Gastroesophageal sphincter (tissue), 4 donors: ENCODE measurements around the gene SMCO3. TPM values are rescaled to one million over a fixed set of nuclear protein-coding genes. Genes with fewer than 3 reads are reported as not detected.

Experiments used
- ATAC-seq: fragments of 150-250 bp; one replicate; pipeline ENCODE4 v1.9.1; 2016; ENCODE audit warnings: mild to moderate bottlenecking, moderate library complexity
- H3K27ac ChIP-seq, 4 donors: fragments of 200-600 bp; sonication (generic) in 3 of 4; 1 replicate in 3 of 4; 2 replicates in 1 of 4; pipeline ENCODE4 v1.5.1; 2016 to 2019
- H3K27me3 ChIP-seq: fragments of 200-600 bp; sonication (generic); one replicate; pipeline ENCODE4 v1.5.1; 2019
- H3K36me3 ChIP-seq, 2 donors: fragments of 200-600 bp; sonication (generic); one replicate each; pipeline ENCODE4 v1.5.1; 2019; ENCODE audit warnings: control low read depth in 1 of 2
- H3K4me1 ChIP-seq, 3 donors: fragments of 200-600 bp; sonication (generic); 1 replicate in 2 of 3; 2 replicates in 1 of 3; pipeline ENCODE4 v1.5.1; 2016 to 2019; ENCODE audit warnings: control low read depth in 2 of 3
- H3K4me3 ChIP-seq, 2 donors: fragments of 200-600 bp; sonication (generic); one replicate each; pipeline ENCODE4 v1.5.1; 2019; ENCODE audit warnings: mild to moderate bottlenecking in 1 of 2, moderate library complexity in 1 of 2
- H3K9me3 ChIP-seq, 3 donors: fragments of 200-600 bp; sonication (generic); one replicate each; pipeline ENCODE4 v1.5.1; 2017 to 2019; ENCODE audit warnings: control low read depth in 2 of 3
- CTCF ChIP-seq, 4 experiments: fragments of 200-600 bp in 2 of 4; fragments of 450-650 bp in 2 of 4; sonication (generic) in 1 of 4; IDR thresholded peaks; one replicate each; pipeline ENCODE4 v1.5.1; 2017 to 2019; ENCODE audit warnings: antibody characterized with exemption in 4 of 4, mild to moderate bottlenecking in 2 of 4, moderate library complexity in 2 of 4
- EP300 ChIP-seq: sonication (generic); formaldehyde crosslinking; IDR thresholded peaks from one replicate; pipeline ENCODE4 v1.6.1; 2017; ENCODE audit warnings: antibody characterized with exemption, mild to moderate bottlenecking
- POLR2A ChIP-seq, 2 donors: fragments of 450-650 bp; IDR thresholded peaks; one replicate each; pipeline ENCODE4 v1.6.1; 2017; ENCODE audit warnings: antibody characterized with exemption in 2 of 2, mild to moderate bottlenecking in 2 of 2, moderate library complexity in 1 of 2
- POLR2AphosphoS5 ChIP-seq: sonication (generic); formaldehyde crosslinking; IDR thresholded peaks from one replicate; pipeline ENCODE4 v1.6.1; 2017; ENCODE audit warnings: antibody characterized with exemption
- WGBS, 2 donors: methylation state at CpG; one replicate each; pipeline ENCODE4 v1.1.5; 2018; ENCODE audit warnings: low coverage in 1 of 2; 5-methylcytosine and 5-hydroxymethylcytosine counted together
- total RNA-seq, 4 donors: library from RNA; depleted of rRNA; stranded (reverse); fragments of >200 nt; gene quantifications; one replicate each; pipeline ENCODE4 v1.1.0, GENCODE V29; 2016

Gene SMCO3
- total RNA-seq, 4 donors from 2014 or later, result 0.13 to 0.57 (median 0.31) TPM; not detected in 1

GRCh38 chr12:14852880-14853279 is 38.9 kb upstream of the SMCO3 start:
- no peak for TF ChIP-seq CTCF (IDR thresholded peaks at IDR 0.05)
- TF ChIP-seq POLR2A (IDR thresholded peaks at IDR 0.05), result no peak
- no peak for TF ChIP-seq EP300
- TF ChIP-seq POLR2AphosphoS5, result no peak
- Histone ChIP-seq H3K4me3 (no peak overlapping the region), H3K9me3 (no peaks in the 10 kb centered on the region), H3K36me3 (no peaks in the 10 kb centered on the region), H3K4me1 (peaks cover 0 to 7% (median 0%) of the 10 kb centered on the region in 3 donors), H3K27me3 (no peaks in the 10 kb centered on the region), H3K27ac (no peak overlapping the region)
- no peak for ATAC-seq

- ATAC-seq, result no peak
- H3K9me3 ChIP-seq, result no peaks in the 10 kb centered on the region
- WGBS, 2 donors, result 0 to 80% methylated on average over 1 of the region's 1 CpG
- TF ChIP-seq CTCF (IDR thresholded peaks at IDR 0.05), result no peak
- no peak for TF ChIP-seq POLR2A (IDR thresholded peaks at IDR 0.05)
- TF ChIP-seq POLR2AphosphoS5, result no peak
- no peak for TF ChIP-seq EP300
- H3K27ac ChIP-seq, result no peak overlapping the region
- H3K4me1 ChIP-seq, result peaks cover 0 to 22% (median 4%) of the 10 kb centered on the region in 3 donors
- no peaks in the 10 kb centered on the region for H3K27me3 ChIP-seq
- no peak overlapping the region for H3K4me3 ChIP-seq
- H3K36me3 ChIP-seq, result no peaks in the 10 kb centered on the region
These were observed 37.1 kb upstream of the SMCO3 start for GRCh38 chr12:14850929-14851663.

GRCh38 chr12:14849661-14850060 is 35.7 kb upstream of the SMCO3 start:
- TF ChIP-seq CTCF (IDR thresholded peaks at IDR 0.05), result no peak
- no peak for TF ChIP-seq POLR2A (IDR thresholded peaks at IDR 0.05)
- TF ChIP-seq POLR2AphosphoS5, result peak; percentile 40
- WGBS, 2 donors, result 35 to 40% methylated on average over 2 of the region's 2 CpGs
- Histone ChIP-seq H3K36me3 (no peaks in the 10 kb centered on the region), H3K4me1 (peaks cover 0 to 36% (median 11%) of the 10 kb centered on the region in 3 donors), H3K9me3 (no peaks in the 10 kb centered on the region), H3K4me3 (no peak overlapping the region), H3K27ac (peak overlapping the region in 3 of 4 donors; percentile 25 to 37 (median 27)), H3K27me3 (no peaks in the 10 kb centered on the region)
- peak; percentile 62 for ATAC-seq

DNA sequence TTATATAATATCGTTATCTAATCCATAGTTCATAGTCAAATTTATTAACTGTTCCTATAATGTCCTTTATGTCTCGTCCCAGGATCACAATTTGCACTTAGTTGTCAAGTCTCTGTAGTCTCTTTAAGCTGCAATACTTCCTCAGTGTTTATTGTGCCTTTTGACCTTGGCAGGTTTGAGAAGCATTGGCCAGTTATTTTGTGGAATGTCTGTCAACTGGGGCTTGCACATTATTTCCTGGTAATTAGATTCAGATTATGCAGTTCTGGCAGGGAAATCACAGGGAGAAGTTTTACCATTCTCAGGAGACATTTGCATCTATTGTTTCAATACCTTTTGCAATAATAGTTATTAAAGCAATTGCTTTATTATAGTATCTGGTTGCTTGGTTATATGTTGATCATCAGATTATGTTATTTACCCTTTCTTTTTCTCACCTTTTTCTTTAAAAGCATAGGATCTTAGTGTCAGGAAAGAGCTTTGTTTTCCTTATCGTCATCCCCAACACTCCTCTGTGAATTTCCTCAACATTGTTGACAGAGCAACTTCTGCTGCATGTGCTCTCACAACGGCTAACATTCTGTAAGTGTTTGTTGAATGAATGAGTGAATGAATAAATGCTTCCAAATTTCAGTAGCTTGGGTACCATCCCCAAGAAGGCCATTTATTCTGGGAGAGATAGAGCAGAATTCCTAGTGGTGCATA is 33.0 kb upstream of the SMCO3 start:
- Histone ChIP-seq H3K4me3 (no peak overlapping the region), H3K27ac (peak overlapping the region in 3 of 4 donors; percentile 12 to 36 (median 24)), H3K27me3 (no peaks in the 10 kb centered on the region), H3K9me3 (no peaks in the 10 kb centered on the region), H3K4me1 (peaks cover 0 to 52% (median 15%) of the 10 kb centered on the region in 3 donors), H3K36me3 (no peaks in the 10 kb centered on the region)
- TF ChIP-seq CTCF (IDR thresholded peaks at IDR 0.05) (no peak), POLR2AphosphoS5 (no peak), POLR2A (IDR thresholded peaks at IDR 0.05) (no peak), EP300 (no peak)
- WGBS, 2 donors, result 56 to 67% methylated on average over 4 of the region's 4 CpGs
- no peak for ATAC-seq
